HepG2 (cell line): ENCODE measurements around the gene UQCRHL. TPM values are rescaled to one million over a fixed set of nuclear protein-coding genes. Genes with fewer than 3 reads are reported as not detected.
A peak's percentile ranks its signal among the peaks of the same experiment; 100 is the strongest.

Experiments
- IKZF4 ChIP-seq: sonication (generic); formaldehyde crosslinking; IDR thresholded peaks from 2 replicates; pipeline ENCODE4 v1.5.1; 2020; ENCODE audit warnings: borderline replicate concordance, mild to moderate bottlenecking, low read depth, missing genetic modification reagents; ENCODE audit errors: not compliant biosample characterization
- MEIS2 ChIP-seq: sonication (generic); formaldehyde crosslinking; IDR thresholded peaks from 2 replicates; pipeline ENCODE4 v1.9.0; 2021; ENCODE audit warnings: mild to moderate bottlenecking, missing genetic modification reagents
- NR2F1 ChIP-seq, 2 experiments: fragments of 450-650 bp in 1 of 2; formaldehyde crosslinking in 1 of 2; IDR thresholded peaks; 2 replicates each; pipeline versions ENCODE4 v1.5.0 to v1.6.1; 2016 to 2020; ENCODE audit warnings: mild to moderate bottlenecking in 1 of 2, missing compliant biosample characterization in 1 of 2, missing genetic modification reagents in 1 of 2, moderate library complexity in 1 of 2
- PAWR ChIP-seq: sonication (generic); formaldehyde crosslinking; IDR thresholded peaks from 2 replicates; pipeline ENCODE4 v1.4.0; 2020; ENCODE audit warnings: missing genetic modification reagents, mild to moderate bottlenecking, borderline replicate concordance
- SALL1 ChIP-seq: sonication (generic); formaldehyde crosslinking; IDR thresholded peaks from 2 replicates; pipeline ENCODE4 v1.8.0; 2022; ENCODE audit warnings: mild to moderate bottlenecking, missing genetic modification reagents
- ZFYVE20 ChIP-seq: sonication (generic); formaldehyde crosslinking; IDR thresholded peaks from 2 replicates; pipeline ENCODE4 v1.8.0; 2023; ENCODE audit warnings: low read depth, mild to moderate bottlenecking, moderate library complexity, missing genetic modification reagents, borderline replicate concordance
- ZNF136 ChIP-seq: sonication (generic); formaldehyde crosslinking; IDR thresholded peaks from 2 replicates; pipeline ENCODE4 v1.8.1; 2022; ENCODE audit warnings: low read depth, mild to moderate bottlenecking, moderate library complexity, missing genetic modification reagents
- ZNF331 ChIP-seq: sonication (generic); formaldehyde crosslinking; IDR thresholded peaks from 2 replicates; pipeline ENCODE4 v1.4.0; 2020; ENCODE audit warnings: missing genetic modification reagents
- ZSCAN29 ChIP-seq: sonication (generic); formaldehyde crosslinking; conservative IDR thresholded peaks from 2 replicates; pipeline ENCODE4 v1.4.0; 2020; ENCODE audit warnings: mild to moderate bottlenecking, missing genetic modification reagents
- polyA plus RNA-seq, 8 experiments: library from polyadenylated mRNA; depleted of rRNA in 3 of 8; stranded (reverse) in 7 of 8; unstranded in 1 of 8; fragments of >200 nt; fragmentation: Illumina TruSeq in 4 of 8; extraction: Trizol in 4 of 8; gene quantifications; 2 replicates each; pipeline versions ENCODE4 v1.2.1 to v1.2.3, GENCODE V29; 2011 to 2016; ENCODE audit warnings: low read depth in 4 of 8, missing spikeins in 1 of 8, mixed read lengths in 1 of 8; ENCODE audit not compliant: insufficient read depth in 1 of 8
- total RNA-seq, 5 experiments: library from RNA; depleted of rRNA; stranded (reverse); fragments of >200 nt; fragmentation: Illumina TruSeq; extraction: Trizol; gene quantifications; 2 replicates each; pipeline ENCODE4 v1.2.3, GENCODE V29; 2016; ENCODE audit warnings: low read depth in 1 of 5
- TF ChIP-seq, protein P1 (sequence below): sonication (generic); formaldehyde crosslinking; IDR thresholded peaks from 2 replicates; pipeline ENCODE4; 2020; ENCODE audit warnings: missing genetic modification reagents, mild to moderate bottlenecking, borderline replicate concordance
- TF ChIP-seq, protein P2 (sequence below): sonication (generic); formaldehyde crosslinking; IDR thresholded peaks from 2 replicates; pipeline ENCODE4 v1.5.0; 2020; ENCODE audit warnings: missing genetic modification reagents
- TF ChIP-seq, protein P3 (sequence below): IDR thresholded peaks from 2 replicates; pipeline ENCODE4 v1.6.1; 2016; ENCODE audit warnings: low read depth, missing genetic modification reagents, missing compliant biosample characterization
- TF ChIP-seq, protein P4 (sequence below): sonication (generic); formaldehyde crosslinking; IDR thresholded peaks from 2 replicates; pipeline ENCODE4 v1.5.1; 2020; ENCODE audit warnings: mild to moderate bottlenecking, missing genetic modification reagents, moderate library complexity
- TF ChIP-seq, protein P5 (sequence below): sonication (generic); formaldehyde crosslinking; IDR thresholded peaks from 2 replicates; pipeline ENCODE4 v1.5.0; 2020; ENCODE audit warnings: missing genetic modification reagents

UQCRHL gene
- total and polyA plus RNA-seq, 2 of the 13 experiments (the other 11 are each of a cell fraction or from before 2014, with no cell fraction given), result 1.8 to 2.3 TPM

DNA sequence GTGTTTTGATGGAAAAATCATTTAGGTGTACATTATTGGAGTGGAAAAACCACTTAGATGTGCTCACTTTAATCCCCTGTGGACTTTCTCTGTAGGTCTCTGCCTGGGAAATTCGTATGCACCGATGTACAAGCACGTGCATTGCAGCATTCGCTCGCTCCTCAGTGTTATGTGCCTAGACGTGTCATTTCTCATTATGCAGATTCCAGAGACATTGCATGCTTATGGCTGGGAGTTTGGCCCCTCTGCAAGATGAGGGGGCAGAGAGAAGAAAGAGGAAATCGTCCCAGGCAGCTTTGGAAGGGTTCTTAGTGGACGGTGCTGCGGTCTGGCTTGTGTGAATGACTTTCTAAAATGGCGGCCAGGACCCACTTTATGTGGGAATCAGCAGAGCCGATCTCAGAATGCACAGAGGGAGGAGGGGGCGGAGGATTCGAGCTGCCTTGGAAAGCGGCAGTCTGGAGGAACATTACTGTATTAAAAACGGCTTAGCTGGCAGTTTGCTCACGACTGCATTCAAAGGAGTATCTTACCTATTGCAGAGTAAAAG lies 42.4 kb upstream of the UQCRHL start (continued):
- TF ChIP-seq, protein P1, sequence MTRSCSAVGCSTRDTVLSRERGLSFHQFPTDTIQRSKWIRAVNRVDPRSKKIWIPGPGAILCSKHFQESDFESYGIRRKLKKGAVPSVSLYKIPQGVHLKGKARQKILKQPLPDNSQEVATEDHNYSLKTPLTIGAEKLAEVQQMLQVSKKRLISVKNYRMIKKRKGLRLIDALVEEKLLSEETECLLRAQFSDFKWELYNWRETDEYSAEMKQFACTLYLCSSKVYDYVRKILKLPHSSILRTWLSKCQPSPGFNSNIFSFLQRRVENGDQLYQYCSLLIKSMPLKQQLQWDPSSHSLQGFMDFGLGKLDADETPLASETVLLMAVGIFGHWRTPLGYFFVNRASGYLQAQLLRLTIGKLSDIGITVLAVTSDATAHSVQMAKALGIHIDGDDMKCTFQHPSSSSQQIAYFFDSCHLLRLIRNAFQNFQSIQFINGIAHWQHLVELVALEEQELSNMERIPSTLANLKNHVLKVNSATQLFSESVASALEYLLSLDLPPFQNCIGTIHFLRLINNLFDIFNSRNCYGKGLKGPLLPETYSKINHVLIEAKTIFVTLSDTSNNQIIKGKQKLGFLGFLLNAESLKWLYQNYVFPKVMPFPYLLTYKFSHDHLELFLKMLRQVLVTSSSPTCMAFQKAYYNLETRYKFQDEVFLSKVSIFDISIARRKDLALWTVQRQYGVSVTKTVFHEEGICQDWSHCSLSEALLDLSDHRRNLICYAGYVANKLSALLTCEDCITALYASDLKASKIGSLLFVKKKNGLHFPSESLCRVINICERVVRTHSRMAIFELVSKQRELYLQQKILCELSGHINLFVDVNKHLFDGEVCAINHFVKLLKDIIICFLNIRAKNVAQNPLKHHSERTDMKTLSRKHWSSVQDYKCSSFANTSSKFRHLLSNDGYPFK (CRISPR knock-in tag), result 0 out of 2 replicates have a peak, but pooled peaks have one; percentile 26
- TF ChIP-seq, protein P2, sequence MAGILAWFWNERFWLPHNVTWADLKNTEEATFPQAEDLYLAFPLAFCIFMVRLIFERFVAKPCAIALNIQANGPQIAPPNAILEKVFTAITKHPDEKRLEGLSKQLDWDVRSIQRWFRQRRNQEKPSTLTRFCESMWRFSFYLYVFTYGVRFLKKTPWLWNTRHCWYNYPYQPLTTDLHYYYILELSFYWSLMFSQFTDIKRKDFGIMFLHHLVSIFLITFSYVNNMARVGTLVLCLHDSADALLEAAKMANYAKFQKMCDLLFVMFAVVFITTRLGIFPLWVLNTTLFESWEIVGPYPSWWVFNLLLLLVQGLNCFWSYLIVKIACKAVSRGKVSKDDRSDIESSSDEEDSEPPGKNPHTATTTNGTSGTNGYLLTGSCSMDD (CRISPR knock-in tag), result no peak
- TF ChIP-seq ZFYVE20 (CRISPR knock-in tag), result no peak
- TF ChIP-seq PAWR, result no peak
- no peak for TF ChIP-seq ZNF331 (CRISPR knock-in tag)
- no peak for TF ChIP-seq ZNF136
- TF ChIP-seq NR2F1 (CRISPR knock-in tag; IDR thresholded peaks at IDR 0.05), result no peak
- TF ChIP-seq, protein P3, sequence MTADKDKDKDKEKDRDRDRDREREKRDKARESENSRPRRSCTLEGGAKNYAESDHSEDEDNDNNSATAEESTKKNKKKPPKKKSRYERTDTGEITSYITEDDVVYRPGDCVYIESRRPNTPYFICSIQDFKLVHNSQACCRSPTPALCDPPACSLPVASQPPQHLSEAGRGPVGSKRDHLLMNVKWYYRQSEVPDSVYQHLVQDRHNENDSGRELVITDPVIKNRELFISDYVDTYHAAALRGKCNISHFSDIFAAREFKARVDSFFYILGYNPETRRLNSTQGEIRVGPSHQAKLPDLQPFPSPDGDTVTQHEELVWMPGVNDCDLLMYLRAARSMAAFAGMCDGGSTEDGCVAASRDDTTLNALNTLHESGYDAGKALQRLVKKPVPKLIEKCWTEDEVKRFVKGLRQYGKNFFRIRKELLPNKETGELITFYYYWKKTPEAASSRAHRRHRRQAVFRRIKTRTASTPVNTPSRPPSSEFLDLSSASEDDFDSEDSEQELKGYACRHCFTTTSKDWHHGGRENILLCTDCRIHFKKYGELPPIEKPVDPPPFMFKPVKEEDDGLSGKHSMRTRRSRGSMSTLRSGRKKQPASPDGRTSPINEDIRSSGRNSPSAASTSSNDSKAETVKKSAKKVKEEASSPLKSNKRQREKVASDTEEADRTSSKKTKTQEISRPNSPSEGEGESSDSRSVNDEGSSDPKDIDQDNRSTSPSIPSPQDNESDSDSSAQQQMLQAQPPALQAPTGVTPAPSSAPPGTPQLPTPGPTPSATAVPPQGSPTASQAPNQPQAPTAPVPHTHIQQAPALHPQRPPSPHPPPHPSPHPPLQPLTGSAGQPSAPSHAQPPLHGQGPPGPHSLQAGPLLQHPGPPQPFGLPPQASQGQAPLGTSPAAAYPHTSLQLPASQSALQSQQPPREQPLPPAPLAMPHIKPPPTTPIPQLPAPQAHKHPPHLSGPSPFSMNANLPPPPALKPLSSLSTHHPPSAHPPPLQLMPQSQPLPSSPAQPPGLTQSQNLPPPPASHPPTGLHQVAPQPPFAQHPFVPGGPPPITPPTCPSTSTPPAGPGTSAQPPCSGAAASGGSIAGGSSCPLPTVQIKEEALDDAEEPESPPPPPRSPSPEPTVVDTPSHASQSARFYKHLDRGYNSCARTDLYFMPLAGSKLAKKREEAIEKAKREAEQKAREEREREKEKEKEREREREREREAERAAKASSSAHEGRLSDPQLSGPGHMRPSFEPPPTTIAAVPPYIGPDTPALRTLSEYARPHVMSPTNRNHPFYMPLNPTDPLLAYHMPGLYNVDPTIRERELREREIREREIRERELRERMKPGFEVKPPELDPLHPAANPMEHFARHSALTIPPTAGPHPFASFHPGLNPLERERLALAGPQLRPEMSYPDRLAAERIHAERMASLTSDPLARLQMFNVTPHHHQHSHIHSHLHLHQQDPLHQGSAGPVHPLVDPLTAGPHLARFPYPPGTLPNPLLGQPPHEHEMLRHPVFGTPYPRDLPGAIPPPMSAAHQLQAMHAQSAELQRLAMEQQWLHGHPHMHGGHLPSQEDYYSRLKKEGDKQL (CRISPR knock-in tag), result no peak
- no peak for TF ChIP-seq IKZF4 (CRISPR knock-in tag)
- no peak for TF ChIP-seq ZSCAN29 (CRISPR knock-in tag)
- no peak for TF ChIP-seq SALL1
- TF ChIP-seq MEIS2 (CRISPR knock-in tag), result no peak
- TF ChIP-seq, protein P4, sequence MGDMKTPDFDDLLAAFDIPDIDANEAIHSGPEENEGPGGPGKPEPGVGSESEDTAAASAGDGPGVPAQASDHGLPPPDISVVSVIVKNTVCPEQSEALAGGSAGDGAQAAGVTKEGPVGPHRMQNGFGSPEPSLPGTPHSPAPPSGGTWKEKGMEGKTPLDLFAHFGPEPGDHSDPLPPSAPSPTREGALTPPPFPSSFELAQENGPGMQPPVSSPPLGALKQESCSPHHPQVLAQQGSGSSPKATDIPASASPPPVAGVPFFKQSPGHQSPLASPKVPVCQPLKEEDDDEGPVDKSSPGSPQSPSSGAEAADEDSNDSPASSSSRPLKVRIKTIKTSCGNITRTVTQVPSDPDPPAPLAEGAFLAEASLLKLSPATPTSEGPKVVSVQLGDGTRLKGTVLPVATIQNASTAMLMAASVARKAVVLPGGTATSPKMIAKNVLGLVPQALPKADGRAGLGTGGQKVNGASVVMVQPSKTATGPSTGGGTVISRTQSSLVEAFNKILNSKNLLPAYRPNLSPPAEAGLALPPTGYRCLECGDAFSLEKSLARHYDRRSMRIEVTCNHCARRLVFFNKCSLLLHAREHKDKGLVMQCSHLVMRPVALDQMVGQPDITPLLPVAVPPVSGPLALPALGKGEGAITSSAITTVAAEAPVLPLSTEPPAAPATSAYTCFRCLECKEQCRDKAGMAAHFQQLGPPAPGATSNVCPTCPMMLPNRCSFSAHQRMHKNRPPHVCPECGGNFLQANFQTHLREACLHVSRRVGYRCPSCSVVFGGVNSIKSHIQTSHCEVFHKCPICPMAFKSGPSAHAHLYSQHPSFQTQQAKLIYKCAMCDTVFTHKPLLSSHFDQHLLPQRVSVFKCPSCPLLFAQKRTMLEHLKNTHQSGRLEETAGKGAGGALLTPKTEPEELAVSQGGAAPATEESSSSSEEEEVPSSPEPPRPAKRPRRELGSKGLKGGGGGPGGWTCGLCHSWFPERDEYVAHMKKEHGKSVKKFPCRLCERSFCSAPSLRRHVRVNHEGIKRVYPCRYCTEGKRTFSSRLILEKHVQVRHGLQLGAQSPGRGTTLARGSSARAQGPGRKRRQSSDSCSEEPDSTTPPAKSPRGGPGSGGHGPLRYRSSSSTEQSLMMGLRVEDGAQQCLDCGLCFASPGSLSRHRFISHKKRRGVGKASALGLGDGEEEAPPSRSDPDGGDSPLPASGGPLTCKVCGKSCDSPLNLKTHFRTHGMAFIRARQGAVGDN, result no peak
- TF ChIP-seq, protein P5, sequence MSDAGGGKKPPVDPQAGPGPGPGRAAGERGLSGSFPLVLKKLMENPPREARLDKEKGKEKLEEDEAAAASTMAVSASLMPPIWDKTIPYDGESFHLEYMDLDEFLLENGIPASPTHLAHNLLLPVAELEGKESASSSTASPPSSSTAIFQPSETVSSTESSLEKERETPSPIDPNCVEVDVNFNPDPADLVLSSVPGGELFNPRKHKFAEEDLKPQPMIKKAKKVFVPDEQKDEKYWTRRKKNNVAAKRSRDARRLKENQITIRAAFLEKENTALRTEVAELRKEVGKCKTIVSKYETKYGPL (CRISPR knock-in tag), result no peak
